Body of pancreas (tissue), 4 donors: Measurements from ENCODE around the gene DNM3. TPM values are rescaled to one million over a fixed set of nuclear protein-coding genes. Genes with fewer than 3 reads are reported as not detected.
A peak's percentile ranks its signal among the peaks of the same experiment; 100 is the strongest.

ENCODE experiments used
- ATAC-seq: fragments of 150-250 bp; one replicate; pipeline ENCODE4 v1.9.1; 2016
- DNase-seq, 4 donors: peaks; one replicate each; pipeline ENCODE4 v3.0.0-alpha.2; 2019
- H3K27ac ChIP-seq, 4 donors: fragments of 200-600 bp; sonication (generic); 1 replicate in 3 of 4; 2 replicates in 1 of 4; pipeline versions ENCODE4 v1.5.1 to v1.6.1; 2016 to 2019; ENCODE audit warnings: mild to moderate bottlenecking in 1 of 4, mixed read lengths in 1 of 4, moderate library complexity in 1 of 4
- H3K27me3 ChIP-seq, 2 donors: fragments of 200-600 bp; sonication (generic); one replicate each; pipeline ENCODE4 v1.6.0; 2016; ENCODE audit warnings: mild to moderate bottlenecking in 1 of 2
- H3K36me3 ChIP-seq, 2 donors: fragments of 200-600 bp; sonication (generic); replicated peaks in 1 of 2; 2 replicates each; pipeline ENCODE4 v1.5.1; 2016; ENCODE audit warnings: low read depth in 2 of 2; ENCODE audit not compliant: insufficient read depth in 1 of 2
- H3K4me1 ChIP-seq: fragments of 200-600 bp; sonication (generic); one replicate; pipeline ENCODE4 v1.6.0; 2016
- H3K4me3 ChIP-seq, 2 donors: fragments of 200-600 bp; sonication (generic); 1 replicate in 1 of 2; 2 replicates in 1 of 2; pipeline ENCODE4 v1.5.1; 2016 to 2019
- H3K9me3 ChIP-seq, 3 donors: fragments of 200-600 bp; sonication (generic); 1 replicate in 2 of 3; 2 replicates in 1 of 3; pipeline ENCODE4 v1.5.1; 2016
- POLR2A ChIP-seq, 3 donors: fragments of 450-650 bp; IDR thresholded peaks; one replicate each; pipeline ENCODE4 v1.6.1; 2016; ENCODE audit warnings: antibody characterized with exemption in 3 of 3, mild to moderate bottlenecking in 2 of 3
- WGBS, 2 donors: methylation state at CpG; one replicate each; pipeline ENCODE4 v1.1.5; 2017; 5-methylcytosine and 5-hydroxymethylcytosine counted together
- intact Hi-C: fragments of 100-400 bp; cut with DNase I; formaldehyde crosslinking; loops from one replicate; pipeline ENCODE4 v1.15.1; 2023
- total RNA-seq, 2 donors: library from RNA; depleted of rRNA; stranded (reverse); fragments of >200 nt; gene quantifications; one replicate each; pipeline ENCODE4 v1.1.0, GENCODE V29; 2016
- TF ChIP-seq, protein P1 (sequence below), 7 experiments: fragments of 450-650 bp in 4 of 7; fragments of 200-600 bp in 3 of 7; sonication (generic) in 3 of 7; IDR thresholded peaks; one replicate each; pipeline ENCODE4 v1.5.1; 2016 to 2019; ENCODE audit warnings: antibody characterized with exemption in 7 of 7

Gene DNM3
- total RNA-seq, 2 donors from 2014 or later: 2.9 to 4.0 TPM

DNA sequence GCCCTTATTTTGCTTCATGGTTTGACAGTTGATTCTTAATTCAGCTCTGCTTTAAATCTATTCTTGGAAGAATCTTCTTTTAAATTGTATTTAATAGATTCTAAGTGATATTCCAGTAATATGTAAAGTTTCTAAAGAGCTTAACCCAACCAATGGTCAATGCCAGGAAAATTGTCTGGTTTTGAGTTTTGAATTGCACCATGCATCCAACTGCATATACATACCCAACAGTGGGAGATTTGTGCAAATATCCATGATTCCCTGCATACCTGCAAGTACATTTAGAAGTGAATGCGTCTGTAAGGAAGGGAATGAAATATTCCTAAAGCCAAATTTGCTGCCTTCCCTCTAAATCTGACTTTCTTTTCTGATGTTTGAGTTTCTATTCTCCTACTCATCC lies 543.4 kb downstream of the DNM3 start:
- Histone ChIP-seq H3K4me3 (no peak overlapping the region), H3K9me3 (no peaks in the 10 kb centered on the region), H3K4me1 (no peaks in the 10 kb centered on the region), H3K27ac (no peak overlapping the region), H3K27me3 (no peaks in the 10 kb centered on the region), H3K36me3 (no peaks in the 10 kb centered on the region)
- intact Hi-C loops: no loop called here
- no peak for DNase-seq
- TF ChIP-seq, protein P1, sequence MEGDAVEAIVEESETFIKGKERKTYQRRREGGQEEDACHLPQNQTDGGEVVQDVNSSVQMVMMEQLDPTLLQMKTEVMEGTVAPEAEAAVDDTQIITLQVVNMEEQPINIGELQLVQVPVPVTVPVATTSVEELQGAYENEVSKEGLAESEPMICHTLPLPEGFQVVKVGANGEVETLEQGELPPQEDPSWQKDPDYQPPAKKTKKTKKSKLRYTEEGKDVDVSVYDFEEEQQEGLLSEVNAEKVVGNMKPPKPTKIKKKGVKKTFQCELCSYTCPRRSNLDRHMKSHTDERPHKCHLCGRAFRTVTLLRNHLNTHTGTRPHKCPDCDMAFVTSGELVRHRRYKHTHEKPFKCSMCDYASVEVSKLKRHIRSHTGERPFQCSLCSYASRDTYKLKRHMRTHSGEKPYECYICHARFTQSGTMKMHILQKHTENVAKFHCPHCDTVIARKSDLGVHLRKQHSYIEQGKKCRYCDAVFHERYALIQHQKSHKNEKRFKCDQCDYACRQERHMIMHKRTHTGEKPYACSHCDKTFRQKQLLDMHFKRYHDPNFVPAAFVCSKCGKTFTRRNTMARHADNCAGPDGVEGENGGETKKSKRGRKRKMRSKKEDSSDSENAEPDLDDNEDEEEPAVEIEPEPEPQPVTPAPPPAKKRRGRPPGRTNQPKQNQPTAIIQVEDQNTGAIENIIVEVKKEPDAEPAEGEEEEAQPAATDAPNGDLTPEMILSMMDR (IDR thresholded peaks at IDR 0.05): no peak
- no peak for TF ChIP-seq POLR2A (IDR thresholded peaks at IDR 0.05)
- WGBS, 2 donors: 77 to 90% methylated on average over 1 of the region's 1 CpG
- ATAC-seq: no peak

DNA sequence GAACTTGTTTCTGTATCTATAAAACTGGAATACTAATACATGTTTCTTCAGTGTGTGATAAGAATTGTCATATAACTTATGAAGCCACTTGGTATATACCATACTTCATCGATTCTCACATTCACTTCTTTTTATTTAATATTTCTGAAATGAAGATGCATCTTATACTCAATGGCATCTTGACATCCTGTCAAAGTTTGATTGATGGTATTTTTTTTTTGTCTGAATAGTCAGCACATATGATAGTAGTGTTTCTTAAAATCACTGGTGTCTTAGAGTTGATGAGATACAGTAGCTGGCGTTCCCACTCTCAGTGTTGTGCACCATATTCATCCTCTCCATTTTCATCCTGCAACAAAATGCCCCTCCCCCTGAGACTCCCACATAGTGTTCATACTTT lies 544.7 kb downstream of the DNM3 start:
- Histone ChIP-seq H3K36me3 (no peaks in the 10 kb centered on the region), H3K9me3 (no peaks in the 10 kb centered on the region), H3K4me1 (no peaks in the 10 kb centered on the region), H3K27ac (no peak overlapping the region), H3K27me3 (no peaks in the 10 kb centered on the region), H3K4me3 (no peak overlapping the region)
- DNase-seq: no peak
- 93 to 94% methylated on average over 2 of the region's 2 CpGs for WGBS, 2 donors
- TF ChIP-seq, protein P1 (IDR thresholded peaks at IDR 0.05): no peak
- no peak for TF ChIP-seq POLR2A (IDR thresholded peaks at IDR 0.05)
- ATAC-seq: no peak
- intact Hi-C loops: no loop called here

DNA sequence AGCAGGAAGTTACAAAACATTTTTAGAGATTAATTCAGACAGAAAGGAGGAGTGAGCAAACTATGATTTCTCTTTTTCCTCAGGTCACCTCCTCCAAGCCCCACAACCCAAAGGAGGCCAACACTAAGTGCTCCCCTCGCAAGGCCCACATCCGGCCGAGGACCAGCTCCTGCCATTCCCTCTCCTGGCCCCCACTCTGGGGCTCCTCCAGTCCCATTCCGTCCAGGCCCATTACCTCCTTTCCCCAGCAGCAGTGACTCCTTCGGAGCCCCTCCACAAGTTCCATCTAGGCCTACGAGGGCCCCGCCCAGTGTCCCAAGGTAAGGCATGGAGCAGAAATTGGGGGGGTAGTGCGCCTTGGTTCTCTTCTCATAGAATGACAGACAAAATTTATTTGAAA lies 547.2 kb downstream of the DNM3 start:
- no peaks in the 10 kb centered on the region for H3K27me3 ChIP-seq
- intact Hi-C loops: no loop called here
- DNase-seq: no peak
- H3K9me3 ChIP-seq: no peaks in the 10 kb centered on the region
- no peak overlapping the region for H3K27ac ChIP-seq
- no peaks in the 10 kb centered on the region for H3K36me3 ChIP-seq
- no peak for ATAC-seq
- no peaks in the 10 kb centered on the region for H3K4me1 ChIP-seq
- 94 to 96% methylated on average over 8 of the region's 8 CpGs for WGBS, 2 donors
- no peak overlapping the region for H3K4me3 ChIP-seq
- TF ChIP-seq, protein P1 (IDR thresholded peaks at IDR 0.05): no peak
- TF ChIP-seq POLR2A (IDR thresholded peaks at IDR 0.05): no peak

DNA sequence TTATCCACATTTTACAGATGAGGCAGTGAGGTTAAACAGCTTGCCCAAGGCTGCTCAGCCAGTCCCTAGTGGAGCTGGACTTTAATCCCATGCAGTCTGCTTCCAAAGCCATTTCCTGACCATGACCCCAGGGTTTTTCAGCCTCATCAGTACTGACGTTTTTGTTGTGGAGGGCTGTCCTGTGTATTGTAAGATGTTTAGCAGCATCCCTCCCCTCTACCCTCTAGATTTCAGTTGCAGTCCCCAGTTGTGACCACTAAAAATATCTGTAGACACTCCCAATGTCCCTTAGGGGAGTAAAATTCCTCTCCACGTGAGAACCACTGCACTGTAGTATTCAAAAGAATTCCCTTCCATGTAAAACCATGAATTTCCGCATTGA lies 549.0 kb downstream of the DNM3 start:
- H3K27me3 ChIP-seq: no peaks in the 10 kb centered on the region
- WGBS, 2 donors: 31 to 42% methylated on average over 3 of the region's 3 CpGs
- ATAC-seq (peak; percentile 30), DNase-seq (no peak)
- no peaks in the 10 kb centered on the region for H3K9me3 ChIP-seq
- intact Hi-C loops: no loop called here
- TF ChIP-seq, protein P1 (IDR thresholded peaks at IDR 0.05): no peak
- no peak for TF ChIP-seq POLR2A (IDR thresholded peaks at IDR 0.05)
- H3K4me3 ChIP-seq: no peak overlapping the region
- H3K4me1 ChIP-seq: no peaks in the 10 kb centered on the region
- no peaks in the 10 kb centered on the region for H3K36me3 ChIP-seq
- H3K27ac ChIP-seq: no peak overlapping the region

DNA sequence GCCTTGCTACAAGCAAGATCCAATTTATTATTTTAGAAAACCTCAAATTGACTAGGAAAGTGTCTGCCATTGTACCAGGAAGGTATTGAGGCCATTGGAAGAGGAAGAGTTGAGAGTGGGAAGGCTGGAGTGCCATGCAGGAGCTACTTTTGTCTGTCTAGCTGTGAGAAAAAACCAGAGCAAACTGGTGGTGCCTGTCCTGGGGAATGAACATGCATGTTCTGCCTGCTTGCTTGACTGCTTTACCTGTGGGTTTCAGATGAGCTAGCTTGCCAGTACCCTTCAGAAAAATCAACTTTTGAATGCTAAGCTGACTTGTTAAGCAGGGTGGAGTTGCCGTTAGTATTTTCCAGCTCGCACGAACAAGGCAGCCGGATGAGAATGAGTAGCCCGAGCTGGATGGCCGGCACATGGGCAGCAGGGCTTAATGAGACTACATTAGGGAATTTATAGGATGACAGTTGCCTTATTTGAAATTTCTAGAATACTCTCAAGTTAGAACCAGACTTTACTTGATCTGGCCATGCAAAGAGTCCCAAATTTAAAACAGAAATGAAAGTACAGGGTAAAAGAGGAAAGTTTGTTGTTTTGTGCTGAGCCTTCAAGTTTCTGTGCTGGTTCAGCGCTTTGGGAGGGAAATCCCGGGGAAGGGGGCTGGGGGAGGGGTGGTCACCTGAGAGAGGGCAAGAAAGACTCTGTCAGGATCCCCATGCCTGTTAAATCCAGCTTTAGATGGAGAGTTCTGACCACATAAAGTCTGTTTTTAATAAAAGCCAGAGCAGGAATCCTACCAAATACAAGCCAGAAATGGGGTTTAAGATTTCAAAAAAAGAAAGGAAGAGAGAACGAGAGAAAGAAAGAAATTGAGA lies 549.6 kb downstream of the DNM3 start:
- DNase-seq (no peak), ATAC-seq (no peak)
- peak overlapping the region in 1 of 4 donors; percentile 33 for H3K27ac ChIP-seq
- TF ChIP-seq, protein P1 (IDR thresholded peaks at IDR 0.05): no peak
- no peak for TF ChIP-seq POLR2A (IDR thresholded peaks at IDR 0.05)
- no peak overlapping the region for H3K4me3 ChIP-seq
- 78 to 86% methylated on average over 9 of the region's 9 CpGs for WGBS, 2 donors
- intact Hi-C loops: no loop called here
- H3K27me3 ChIP-seq: no peaks in the 10 kb centered on the region
- no peaks in the 10 kb centered on the region for H3K36me3 ChIP-seq
- no peaks in the 10 kb centered on the region for H3K9me3 ChIP-seq
- no peaks in the 10 kb centered on the region for H3K4me1 ChIP-seq
